Spinal cord (tissue), 10 donors: Measurements from ENCODE around the gene FRMD3. TPM values are rescaled to one million over a fixed set of nuclear protein-coding genes. Genes with fewer than 3 reads are reported as not detected.

Experiments used
- DNase-seq, 6 donors: peaks; one replicate each; pipeline versions ENCODE4 v3.0.0 to v3.0.0-alpha.2; 2013 to 2015; ENCODE audit warnings: low spot score in 6 of 6, low read depth in 4 of 6
- H3K27ac ChIP-seq: one replicate; pipeline ENCODE4 v1.5.1; 2013; ENCODE audit warnings: low read depth, low read length, control low read depth
- H3K27me3 ChIP-seq: one replicate; pipeline ENCODE4 v1.6.1; 2013; ENCODE audit warnings: low read length; ENCODE audit not compliant: control insufficient read depth, insufficient read depth
- H3K36me3 ChIP-seq: one replicate; pipeline ENCODE4 v1.6.1; 2013; ENCODE audit warnings: low read length; ENCODE audit not compliant: control insufficient read depth, insufficient read depth
- H3K4me1 ChIP-seq: one replicate; pipeline ENCODE4 v1.6.1; 2013; ENCODE audit warnings: low read length; ENCODE audit not compliant: control insufficient read depth, insufficient read depth
- H3K4me3 ChIP-seq: one replicate; pipeline ENCODE4 v1.5.1; 2013; ENCODE audit warnings: low read depth, low read length, control low read depth
- H3K9me3 ChIP-seq: one replicate; pipeline ENCODE4 v1.6.1; 2013; ENCODE audit warnings: low read length; ENCODE audit not compliant: control insufficient read depth, insufficient read depth
- WGBS: methylation state at CpG from one replicate; pipeline ENCODE4 v1.1.5; 2013; ENCODE audit warnings: missing lambda C conversion rate; ENCODE audit not compliant: insufficient coverage; 5-methylcytosine and 5-hydroxymethylcytosine counted together
- polyA plus RNA-seq, 2 donors: library from polyadenylated mRNA; unstranded; fragments of 120-200 nt; gene quantifications; one replicate each; pipeline ENCODE4 v1.2.1, GENCODE V29; 2013; ENCODE audit not compliant: insufficient read length in 2 of 2
- small RNA-seq: library from RNA; depleted of rRNA; stranded (forward); fragments of <200 nt; gene quantifications from one replicate; pipeline ENCODE3, GENCODE V24; 2014; ENCODE audit warnings: low replicate concordance
- total RNA-seq, 2 donors: library from RNA; depleted of rRNA in 1 of 2; stranded (reverse); fragments of 120-200 nt in 1 of 2; fragments of >200 nt in 1 of 2; gene quantifications; one replicate each; pipeline versions ENCODE4 v1.2.3 to v1.2.4, GENCODE V29; 2013 to 2014
- donor health status: healthy.

FRMD3 gene
- total and polyA plus RNA-seq, 4 donors = 12.6 to 26.8 (median 16.5) TPM

DNA sequence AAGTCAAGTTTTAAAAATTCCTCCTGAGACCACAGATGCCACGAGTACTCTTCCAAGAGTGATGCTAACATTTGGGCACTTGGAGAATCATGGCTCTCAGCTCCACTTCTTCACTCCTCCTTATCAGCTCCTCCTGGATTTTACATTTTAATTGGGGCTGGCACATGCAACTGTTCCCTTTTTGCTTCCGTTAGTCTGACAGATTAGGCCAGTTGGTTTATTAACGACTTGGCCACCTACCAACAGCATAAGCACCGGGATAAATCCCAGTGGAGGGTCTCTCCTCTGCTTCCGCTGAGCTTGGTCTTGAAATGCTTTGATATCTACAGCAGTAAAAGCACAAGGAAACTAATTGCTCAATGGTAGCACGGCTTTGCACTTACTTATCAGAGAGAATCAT, 340.6 kb downstream of the FRMD3 start:
- H3K9me3 ChIP-seq = no peaks in the 10 kb centered on the region
- H3K27me3 ChIP-seq = peaks cover 2% of the 10 kb centered on the region
- peak in 2 of 6 donors; percentile 77 to 86 for DNase-seq
- peaks cover 3% of the 10 kb centered on the region for H3K4me1 ChIP-seq
- no peak overlapping the region for H3K27ac ChIP-seq
- no peaks in the 10 kb centered on the region for H3K36me3 ChIP-seq
- H3K4me3 ChIP-seq = no peak overlapping the region
- WGBS = 37% methylated on average over 5 of the region's 6 CpGs

DNA sequence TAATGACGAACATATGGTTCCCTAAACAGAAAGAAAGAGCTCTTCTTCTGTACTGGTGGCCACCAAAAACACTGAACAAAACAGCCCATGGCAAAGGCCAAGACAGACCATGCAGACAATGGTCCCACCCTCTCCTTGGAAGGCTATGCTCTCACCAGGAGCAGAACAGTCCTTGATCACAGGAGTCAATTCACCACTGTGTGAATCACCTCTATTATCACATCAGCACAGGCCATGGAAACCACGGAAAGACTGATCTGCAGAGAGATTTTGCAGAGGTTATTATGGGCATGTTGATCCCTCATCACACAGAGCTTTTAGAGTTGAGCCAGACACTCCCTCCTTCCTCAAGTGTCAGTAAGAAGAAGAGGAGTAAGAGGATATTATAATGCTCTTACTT, 341.3 kb downstream of the FRMD3 start:
- Histone ChIP-seq H3K27ac (no peak overlapping the region), H3K4me3 (no peak overlapping the region), H3K27me3 (peaks cover 2% of the 10 kb centered on the region), H3K9me3 (no peaks in the 10 kb centered on the region), H3K4me1 (peaks cover 3% of the 10 kb centered on the region), H3K36me3 (no peaks in the 10 kb centered on the region)
- DNase-seq = no peak
- 57% methylated on average over 1 of the region's 2 CpGs for WGBS

Small RNA genes lying within 50 kb of the gene (small RNA-seq; reads per million reads assigned to genes)
- gene AL137847.3 (not detected), gene RN7SKP242 (not detected), gene RNU4-29P (not detected)

Other genes with a start within 250 kb of the FRMD3 start
- 10 to 100 TPM in 1 of 2 donors, 1 to 10 TPM in 1; 5.6 to 11.7 TPM for gene IDNK, start 84.7 kb upstream of the FRMD3 start, total RNA-seq
- gene IDNK, start 84.7 kb upstream of the FRMD3 start, polyA plus RNA-seq = 10 to 100 TPM in 1 of 2 donors, 1 to 10 TPM in 1; 9.9 to 12.4 TPM
- gene UBQLN1, start 169.6 kb upstream of the FRMD3 start, total RNA-seq = 100 to 1,000 TPM in 1 of 2 donors, 10 to 100 TPM in 1; 93.7 to 221 TPM
- 100 to 1,000 TPM; 108 to 131 TPM for gene UBQLN1, start 169.6 kb upstream of the FRMD3 start, polyA plus RNA-seq